Memory B cell (primary cell): ENCODE results near the gene DNTTIP2.
A peak's percentile ranks its signal among the peaks of the same experiment; 100 is the strongest.

ENCODE experiments used
- ATAC-seq: fragments of 150-1000 bp; cut with Tn5 transposase; 2 replicates; pipeline ENCODE4 v1.10.0; 2021; ENCODE audit warnings: low read depth, mild to moderate bottlenecking, moderate library complexity
- DNase-seq, 2 donors: peaks; one replicate each; pipeline ENCODE4 v3.0.0; 2022; ENCODE audit warnings: low spot score in 2 of 2
- H3K27ac Mint-ChIP-seq: one replicate; pipeline ENCODE4 v1.8.0; 2022; ENCODE audit warnings: mild to moderate bottlenecking, moderate library complexity, mixed read lengths
- H3K27me3 Mint-ChIP-seq: one replicate; pipeline ENCODE4 v1.8.0; 2022; ENCODE audit warnings: mixed read lengths
- H3K36me3 Mint-ChIP-seq: one replicate; pipeline ENCODE4 v1.8.0; 2022; ENCODE audit warnings: mild to moderate bottlenecking, mixed read lengths
- H3K4me1 Mint-ChIP-seq: one replicate; pipeline ENCODE4 v1.8.0; 2022; ENCODE audit warnings: mixed read lengths
- H3K4me3 Mint-ChIP-seq: one replicate; pipeline ENCODE4 v1.8.0; 2022; ENCODE audit warnings: mild to moderate bottlenecking, moderate library complexity, mixed read lengths
- H3K9me3 Mint-ChIP-seq: one replicate; pipeline ENCODE4 v1.8.0; 2022; ENCODE audit warnings: mixed read lengths

DNTTIP2 gene

GRCh38 chr1:93820554-93821422 is 58.2 kb downstream of the DNTTIP2 start:
- Mint-ChIP-seq H3K36me3 (no peaks in the 10 kb centered on the region), H3K4me1 (peaks cover 18% of the 10 kb centered on the region), H3K27ac (no peak overlapping the region), H3K9me3 (no peaks in the 10 kb centered on the region), H3K27me3 (no peaks in the 10 kb centered on the region), H3K4me3 (no peak overlapping the region)
- DNase-seq (no peak), ATAC-seq (no peak)

GRCh38 chr1:93818570-93818959 is 60.4 kb downstream of the DNTTIP2 start:
- no peak for DNase-seq
- peaks cover 18% of the 10 kb centered on the region for H3K4me1 Mint-ChIP-seq
- H3K36me3 Mint-ChIP-seq: no peaks in the 10 kb centered on the region
- peak overlapping the region; percentile 81 for H3K27ac Mint-ChIP-seq
- H3K27me3 Mint-ChIP-seq: no peaks in the 10 kb centered on the region
- ATAC-seq: no peak
- no peak overlapping the region for H3K4me3 Mint-ChIP-seq
- H3K9me3 Mint-ChIP-seq: no peaks in the 10 kb centered on the region

DNA sequence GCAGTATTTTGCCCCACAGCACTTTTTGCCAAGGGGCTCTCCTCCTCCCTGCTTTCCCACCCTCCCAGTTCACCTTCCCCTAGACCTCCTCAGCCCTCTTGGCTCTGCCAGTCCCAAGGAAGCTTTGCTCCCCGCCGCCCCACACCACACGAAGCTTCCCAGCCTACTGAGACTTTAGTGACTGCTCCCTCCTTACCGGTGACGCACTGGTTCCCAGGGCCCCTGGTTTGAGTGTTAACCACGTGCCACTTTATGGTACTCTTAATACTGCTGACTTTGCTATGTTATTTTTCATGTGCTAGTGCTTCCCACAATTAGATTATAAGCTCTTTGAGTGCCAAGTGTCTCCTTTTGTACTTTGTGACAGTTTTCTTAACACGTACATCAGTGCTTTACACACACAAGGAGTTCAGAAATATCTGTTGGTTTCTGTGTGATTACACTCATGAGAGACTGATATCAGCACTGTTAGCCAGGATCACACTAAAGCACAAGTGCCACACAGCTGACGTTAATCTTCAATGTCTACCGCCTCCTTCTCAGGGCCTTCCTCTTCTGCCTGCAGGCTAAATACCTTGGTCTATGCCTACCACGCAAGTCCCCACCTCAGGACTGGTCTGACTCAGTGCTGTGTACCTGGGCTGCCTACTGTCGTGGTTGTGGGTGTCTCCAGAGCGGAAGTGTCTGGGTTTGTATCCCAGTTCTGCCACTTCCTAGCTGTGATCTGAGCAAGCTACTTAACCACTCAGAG is 61.0 kb downstream of the DNTTIP2 start:
- no peak for DNase-seq

DNA sequence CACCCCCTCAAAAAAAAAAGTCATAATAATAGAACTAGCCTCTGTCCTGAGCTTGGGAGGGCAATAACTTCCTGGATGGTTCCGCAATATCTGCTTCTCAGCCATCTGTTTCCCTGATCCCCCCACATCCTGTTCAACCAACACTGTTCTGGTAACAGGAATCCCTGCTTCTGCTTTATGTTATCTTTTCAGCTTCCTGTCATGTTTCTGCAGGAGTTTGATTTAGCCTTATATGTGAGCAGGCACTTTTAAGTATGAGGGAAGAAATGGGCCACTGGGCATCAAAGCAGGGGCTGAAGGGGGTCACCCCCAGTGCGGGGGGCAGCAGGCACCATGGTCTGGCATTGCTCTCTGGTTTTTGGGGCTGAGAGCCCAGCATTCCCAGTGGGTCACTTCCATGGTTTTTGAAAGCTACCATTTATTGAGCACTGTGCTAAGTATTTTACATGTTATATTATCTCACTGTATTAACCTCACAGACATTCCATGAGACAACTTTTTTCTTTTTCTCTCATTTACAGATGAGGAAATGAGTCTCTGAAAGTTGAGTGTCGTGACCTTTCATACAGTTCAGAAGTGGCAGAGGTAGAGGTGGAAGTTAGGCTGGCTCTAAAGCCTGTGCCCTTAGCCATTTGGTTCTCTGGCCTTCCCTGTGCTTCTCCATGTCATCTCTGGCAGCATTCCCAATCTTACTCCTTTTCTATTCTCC is 61.9 kb downstream of the DNTTIP2 start:
- ATAC-seq (peak; percentile 37), DNase-seq (no peak)
- Mint-ChIP-seq H3K4me1 (peaks cover 18% of the 10 kb centered on the region), H3K27me3 (no peaks in the 10 kb centered on the region), H3K27ac (no peak overlapping the region), H3K4me3 (no peak overlapping the region), H3K9me3 (no peaks in the 10 kb centered on the region), H3K36me3 (no peaks in the 10 kb centered on the region)

More for the DNA sequence above, 61.0 kb downstream of the DNTTIP2 start:
- no peaks in the 10 kb centered on the region for H3K9me3 Mint-ChIP-seq
- peaks cover 18% of the 10 kb centered on the region for H3K4me1 Mint-ChIP-seq
- H3K4me3 Mint-ChIP-seq: no peak overlapping the region
- no peaks in the 10 kb centered on the region for H3K36me3 Mint-ChIP-seq
- H3K27me3 Mint-ChIP-seq: no peaks in the 10 kb centered on the region
- ATAC-seq: peak; percentile 71
- H3K27ac Mint-ChIP-seq: peak overlapping the region; percentile 81
